ENCODE results near the gene KLHDC8B.

DNA sequence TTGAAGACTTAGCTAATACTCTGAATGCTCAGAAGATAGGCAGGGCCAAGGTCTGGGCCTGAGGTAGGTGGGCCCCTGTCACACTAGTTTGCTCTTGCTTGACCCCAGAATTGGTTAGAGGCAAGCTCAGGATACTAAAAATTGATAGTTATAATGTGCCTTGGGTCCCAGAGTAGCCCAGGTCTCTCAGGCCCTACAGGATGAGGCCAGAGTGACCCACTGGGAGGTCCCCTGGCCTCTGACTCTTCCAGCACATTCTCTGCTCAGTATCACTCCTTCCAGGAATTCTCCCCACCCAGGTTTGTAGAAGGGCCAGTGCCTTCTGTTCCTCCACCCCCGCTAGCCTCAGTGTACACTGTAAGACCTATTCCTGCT lies 667 bp upstream of the KLHDC8B start:
- TF ChIP-seq POLR2A (IDR thresholded peaks at IDR 0.05; ENCODE audit: low read depth, low read length) (no peak), POLR2AphosphoS5 (IDR thresholded peaks at IDR 0.05; ENCODE audit: low read depth, low read length) (no peak), TAF1 (IDR thresholded peaks at IDR 0.05; ENCODE audit: borderline replicate concordance, low read depth, low read length) (no peak)
